Skeletal muscle tissue (tissue), 4 donors: ENCODE results near the gene SLC13A5. TPM values are rescaled to one million over a fixed set of nuclear protein-coding genes. Genes with fewer than 3 reads are reported as not detected.
"Not testable (repeated sequence)": the region's sequence is repeated elsewhere in the genome, so short reads cannot be mapped to it uniquely, and the experiment has no call there.

Experiments used
- H3K27ac ChIP-seq: one replicate; pipeline ENCODE4 v1.7.0; 2013; ENCODE audit warnings: mild to moderate bottlenecking, low read depth, low read length, inconsistent platforms
- H3K27me3 ChIP-seq, 3 donors: one replicate each; pipeline ENCODE4 v1.7.0; 2013; ENCODE audit warnings: low read length in 3 of 3; ENCODE audit not compliant: control insufficient read depth in 3 of 3, insufficient read depth in 3 of 3
- H3K36me3 ChIP-seq, 3 donors: one replicate each; pipeline ENCODE4 v1.7.0; 2013; ENCODE audit warnings: low read length in 3 of 3; ENCODE audit not compliant: control insufficient read depth in 3 of 3, insufficient read depth in 3 of 3
- H3K4me1 ChIP-seq, 3 donors: one replicate each; pipeline ENCODE4 v1.7.0; 2013; ENCODE audit warnings: low read length in 3 of 3, mild to moderate bottlenecking in 3 of 3; ENCODE audit not compliant: control insufficient read depth in 3 of 3, insufficient read depth in 3 of 3
- H3K4me3 ChIP-seq, 3 donors: one replicate each; pipeline ENCODE4 v1.7.0; 2013; ENCODE audit warnings: low read length in 3 of 3
- H3K9ac ChIP-seq, 3 donors: one replicate each; pipeline ENCODE4 v1.7.0; 2013; ENCODE audit warnings: low read length in 3 of 3, mild to moderate bottlenecking in 3 of 3, moderate library complexity in 2 of 3, low read depth in 1 of 3
- H3K9me3 ChIP-seq, 3 donors: one replicate each; pipeline ENCODE4 v1.7.0; 2013; ENCODE audit warnings: low read length in 3 of 3; ENCODE audit not compliant: control insufficient read depth in 3 of 3
- total RNA-seq: library from RNA; depleted of rRNA; stranded (reverse); fragments of >200 nt; gene quantifications from one replicate; pipeline ENCODE4 v1.2.3, GENCODE V29; 2014
- donor health status: Osteomylitis.

SLC13A5 gene
- total RNA-seq, 1 donor from 2014 or later = not detected

GRCh38 chr17:6702567-6703215, 10.5 kb downstream of the SLC13A5 start:
- no peaks in the 10 kb centered on the region for H3K9me3 ChIP-seq
- H3K27me3 ChIP-seq = peaks cover 27 to 32% (median 30%) of the 10 kb centered on the region in 3 donors
- no peak overlapping the region for H3K4me3 ChIP-seq
- H3K9ac ChIP-seq = no peak overlapping the region
- no peak overlapping the region for H3K27ac ChIP-seq
- no peaks in the 10 kb centered on the region for H3K36me3 ChIP-seq
- peaks cover 0 to 3% (median 0%) of the 10 kb centered on the region in 3 donors for H3K4me1 ChIP-seq

GRCh38 chr17:6701719-6702118, 11.4 kb downstream of the SLC13A5 start:
- Histone ChIP-seq H3K27me3 (peaks cover 25 to 28% (median 27%) of the 10 kb centered on the region in 3 donors), H3K4me3 (no peak overlapping the region)

GRCh38 chr17:6700948-6701307, 12.2 kb downstream of the SLC13A5 start:
- H3K9ac ChIP-seq = no peak overlapping the region
- H3K27me3 ChIP-seq = peaks cover 20 to 21% (median 20%) of the 10 kb centered on the region in 3 donors
- H3K4me3 ChIP-seq = no peak overlapping the region
- no peak overlapping the region for H3K27ac ChIP-seq
- no peaks in the 10 kb centered on the region for H3K36me3 ChIP-seq
- H3K4me1 ChIP-seq = peaks cover 4 to 16% (median 5%) of the 10 kb centered on the region in 3 donors
- H3K9me3 ChIP-seq = no peaks in the 10 kb centered on the region

More at GRCh38 chr17:6701719-6702118, 11.4 kb downstream of the SLC13A5 start:
- no peaks in the 10 kb centered on the region for H3K9me3 ChIP-seq
- H3K4me1 ChIP-seq = peaks cover 4 to 13% (median 5%) of the 10 kb centered on the region in 3 donors
- no peaks in the 10 kb centered on the region for H3K36me3 ChIP-seq
- H3K27ac ChIP-seq = no peak overlapping the region
- no peak overlapping the region for H3K9ac ChIP-seq

GRCh38 chr17:6699997-6700947, 12.9 kb downstream of the SLC13A5 start:
- Histone ChIP-seq H3K27me3 (peaks cover 15 to 18% (median 17%) of the 10 kb centered on the region in 3 donors), H3K4me1 (peaks cover 4 to 16% (median 5%) of the 10 kb centered on the region in 3 donors), H3K4me3 (no peak overlapping the region), H3K36me3 (no peaks in the 10 kb centered on the region), H3K9ac (no peak overlapping the region), H3K9me3 (no peaks in the 10 kb centered on the region), H3K27ac (no peak overlapping the region)

GRCh38 chr17:6698004-6698403, 15.2 kb downstream of the SLC13A5 start:
- Histone ChIP-seq H3K27ac (no peak overlapping the region), H3K27me3 (peaks cover 5 to 11% (median 8%) of the 10 kb centered on the region in 3 donors), H3K36me3 (no peaks in the 10 kb centered on the region), H3K4me1 (peaks cover 4 to 16% (median 5%) of the 10 kb centered on the region in 3 donors), H3K9me3 (no peaks in the 10 kb centered on the region), H3K4me3 (no peak overlapping the region), H3K9ac (no peak overlapping the region)

- no peaks in the 10 kb centered on the region for H3K9me3 ChIP-seq
- no peak overlapping the region for H3K4me3 ChIP-seq
- H3K27me3 ChIP-seq = peaks cover 3 to 4% (median 4%) of the 10 kb centered on the region in 3 donors
- H3K9ac ChIP-seq = no peak overlapping the region
- H3K27ac ChIP-seq = no peak overlapping the region
- no peaks in the 10 kb centered on the region for H3K36me3 ChIP-seq
- H3K4me1 ChIP-seq = peaks cover 4 to 16% (median 5%) of the 10 kb centered on the region in 3 donors
Measured at GRCh38 chr17:6696906-6697305, 16.3 kb downstream of the SLC13A5 start.

- Histone ChIP-seq H3K4me1 (peaks cover 4 to 16% (median 5%) of the 10 kb centered on the region in 3 donors), H3K27ac (no peak overlapping the region), H3K27me3 (peaks cover 6 to 10% (median 10%) of the 10 kb centered on the region in 3 donors), H3K9me3 (no peaks in the 10 kb centered on the region), H3K36me3 (no peaks in the 10 kb centered on the region), H3K9ac (no peak overlapping the region), H3K4me3 (no peak overlapping the region)
Measured at GRCh38 chr17:6695565-6695964, 17.6 kb downstream of the SLC13A5 start.

- H3K27me3 ChIP-seq = peaks cover 6 to 13% (median 10%) of the 10 kb centered on the region in 3 donors
- H3K27ac ChIP-seq = no peak overlapping the region
Measured at GRCh38 chr17:6695051-6695450, 18.1 kb downstream of the SLC13A5 start.

GRCh38 chr17:6691958-6692357, 21.2 kb downstream of the SLC13A5 start:
- H3K9ac ChIP-seq, H3K27ac ChIP-seq, H3K36me3 ChIP-seq, H3K4me3 ChIP-seq, H3K9me3 ChIP-seq, H3K4me1 ChIP-seq: not testable (repeated sequence)
- H3K27me3 ChIP-seq = peaks cover 6 to 21% (median 10%) of the 10 kb centered on the region in 3 donors

More at GRCh38 chr17:6695051-6695450, 18.1 kb downstream of the SLC13A5 start:
- peaks cover 4 to 16% (median 5%) of the 10 kb centered on the region in 3 donors for H3K4me1 ChIP-seq
- H3K9me3 ChIP-seq = no peaks in the 10 kb centered on the region
- no peak overlapping the region for H3K9ac ChIP-seq
- H3K4me3 ChIP-seq = no peak overlapping the region
- no peaks in the 10 kb centered on the region for H3K36me3 ChIP-seq

- Histone ChIP-seq H3K27ac (no peak overlapping the region), H3K36me3 (no peaks in the 10 kb centered on the region)
Measured at GRCh38 chr17:6691546-6691945, 21.6 kb downstream of the SLC13A5 start.

More at GRCh38 chr17:6691546-6691945, 21.6 kb downstream of the SLC13A5 start:
- Histone ChIP-seq H3K4me1 (peaks cover 0 to 2% (median 0%) of the 10 kb centered on the region in 3 donors), H3K9ac (no peak overlapping the region), H3K4me3 (no peak overlapping the region), H3K27me3 (peaks cover 3 to 25% (median 10%) of the 10 kb centered on the region in 3 donors), H3K9me3 (no peaks in the 10 kb centered on the region)
